Stimulated activated CD4-positive, alpha-beta T cell treated with anti-CD3 and anti-CD28 coated beads, Interleukin-4, amount 100 ng/mL, for 24 hours (primary cell): ENCODE measurements around the gene MYT1.
"Not testable (repeated sequence)": the region's sequence is repeated elsewhere in the genome, so short reads cannot be mapped to it uniquely, and the experiment has no call there.

Experiments
- DNase-seq: peaks from one replicate; pipeline ENCODE4 v3.0.0-alpha.2; 2020

MYT1 gene

GRCh38 chr20:64220891-64221527 lies 56.8 kb downstream of the MYT1 start:
- no peak for DNase-seq

GRCh38 chr20:64222291-64222735 lies 58.1 kb downstream of the MYT1 start:
- DNase-seq, result no peak

- no peak for DNase-seq
Observed at GRCh38 chr20:64222851-64223525, 58.7 kb downstream of the MYT1 start.

- no peak for DNase-seq
Observed at GRCh38 chr20:64223526-64224067, 59.3 kb downstream of the MYT1 start.

- peak; percentile 8 for DNase-seq
Observed at GRCh38 chr20:64224351-64225170, 60.3 kb downstream of the MYT1 start.

- DNase-seq, result no peak
Observed at GRCh38 chr20:64225171-64225595, 60.9 kb downstream of the MYT1 start.

GRCh38 chr20:64225828-64226598 lies 61.8 kb downstream of the MYT1 start:
- no peak for DNase-seq

GRCh38 chr20:64226686-64227580 lies 62.7 kb downstream of the MYT1 start:
- DNase-seq, result no peak

GRCh38 chr20:64228086-64228653 lies 63.9 kb downstream of the MYT1 start:
- no peak for DNase-seq

- no peak for DNase-seq
Observed at GRCh38 chr20:64228751-64229506, 64.7 kb downstream of the MYT1 start.

GRCh38 chr20:64229507-64230061 lies 65.3 kb downstream of the MYT1 start:
- DNase-seq, result no peak

- no peak for DNase-seq
Observed at GRCh38 chr20:64230461-64231145, 66.4 kb downstream of the MYT1 start.

GRCh38 chr20:64231621-64232550 lies 67.6 kb downstream of the MYT1 start:
- no peak for DNase-seq

GRCh38 chr20:64232794-64233193 lies 68.5 kb downstream of the MYT1 start:
- no peak for DNase-seq

- DNase-seq, result no peak
Observed at GRCh38 chr20:64233725-64234124, 69.5 kb downstream of the MYT1 start.

GRCh38 chr20:64234291-64234791 lies 70.1 kb downstream of the MYT1 start:
- no peak for DNase-seq

- DNase-seq, result not testable (repeated sequence)
Observed at GRCh38 chr20:64234921-64235565, 70.8 kb downstream of the MYT1 start.
